Left colon (tissue), 2 donors: ENCODE results near the gene CCM2. TPM values are rescaled to one million over a fixed set of nuclear protein-coding genes. Genes with fewer than 3 reads are reported as not detected.

ENCODE experiments used
- ATAC-seq: fragments of 200-7000 bp; cut with Tn5 transposase; one replicate; pipeline ENCODE4 v1.9.1; 2020; ENCODE audit warnings: mild to moderate bottlenecking, moderate library complexity
- DNase-seq, 2 donors: peaks; one replicate each; pipeline ENCODE4 v3.0.0-alpha.2; 2020
- intact Hi-C, 2 donors: fragments of 100-400 bp; cut with DNase I in 1 of 2; cut with micrococcal nuclease in 1 of 2; formaldehyde crosslinking; loops; one replicate each; pipeline versions ENCODE4 v1.11.2 to v1.14.0; 2022; cut with DNase I, micrococcal nuclease
- total RNA-seq, 2 donors: library from RNA; stranded (reverse); fragmentation: NEBNext Ultra II Directional; extraction: Animal tissue kit (Norgen Biotek cat#: 25700); gene quantifications; one replicate each; pipeline ENCODE4 v1.2.1, GENCODE V29; 2021
- donor health status: DM: no; HTN: no; CAD: no.
- donor health status: DM: yes; HTN: yes; CAD: no.

The CCM2 gene
- total RNA-seq, 2 donors from 2014 or later: 33.7 to 39.1 TPM

- intact Hi-C loops: loop anchor here in 1 of 2 donors (10.0 kb wide), 1 partner anchor 157 kb away; no protein-coding TSS in a partner anchor
- DNase-seq (peak in 1 of 2 donors; percentile 31), ATAC-seq (no peak)
Observed at GRCh38 chr7:44977304-44977958, 22.6 kb upstream of the CCM2 start.

DNA sequence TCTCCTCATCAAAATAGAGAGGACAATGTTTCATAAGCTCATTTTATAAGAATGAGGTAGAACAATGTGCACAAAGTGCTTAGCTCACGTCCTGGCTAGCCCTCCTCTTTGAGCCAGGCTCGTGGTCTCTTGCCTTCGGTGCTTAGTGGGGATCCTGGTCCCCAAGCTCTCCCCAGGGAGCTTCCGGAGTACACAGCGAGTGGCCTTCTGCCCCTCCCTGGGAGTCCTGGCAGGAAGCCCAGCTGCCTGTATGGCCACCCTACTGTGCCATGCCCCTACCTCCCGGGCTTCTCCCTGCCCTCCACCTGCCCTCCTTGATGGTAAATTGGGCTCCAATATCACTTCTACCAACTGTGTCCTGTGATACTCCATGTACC lies 22.1 kb upstream of the CCM2 start:
- DNase-seq: peak in 1 of 2 donors; percentile 66
- peak; percentile 30 for ATAC-seq
- intact Hi-C loops: loop anchor here in 1 of 2 donors (10.0 kb wide), 1 partner anchor 157 kb away; no protein-coding TSS in a partner anchor

DNA sequence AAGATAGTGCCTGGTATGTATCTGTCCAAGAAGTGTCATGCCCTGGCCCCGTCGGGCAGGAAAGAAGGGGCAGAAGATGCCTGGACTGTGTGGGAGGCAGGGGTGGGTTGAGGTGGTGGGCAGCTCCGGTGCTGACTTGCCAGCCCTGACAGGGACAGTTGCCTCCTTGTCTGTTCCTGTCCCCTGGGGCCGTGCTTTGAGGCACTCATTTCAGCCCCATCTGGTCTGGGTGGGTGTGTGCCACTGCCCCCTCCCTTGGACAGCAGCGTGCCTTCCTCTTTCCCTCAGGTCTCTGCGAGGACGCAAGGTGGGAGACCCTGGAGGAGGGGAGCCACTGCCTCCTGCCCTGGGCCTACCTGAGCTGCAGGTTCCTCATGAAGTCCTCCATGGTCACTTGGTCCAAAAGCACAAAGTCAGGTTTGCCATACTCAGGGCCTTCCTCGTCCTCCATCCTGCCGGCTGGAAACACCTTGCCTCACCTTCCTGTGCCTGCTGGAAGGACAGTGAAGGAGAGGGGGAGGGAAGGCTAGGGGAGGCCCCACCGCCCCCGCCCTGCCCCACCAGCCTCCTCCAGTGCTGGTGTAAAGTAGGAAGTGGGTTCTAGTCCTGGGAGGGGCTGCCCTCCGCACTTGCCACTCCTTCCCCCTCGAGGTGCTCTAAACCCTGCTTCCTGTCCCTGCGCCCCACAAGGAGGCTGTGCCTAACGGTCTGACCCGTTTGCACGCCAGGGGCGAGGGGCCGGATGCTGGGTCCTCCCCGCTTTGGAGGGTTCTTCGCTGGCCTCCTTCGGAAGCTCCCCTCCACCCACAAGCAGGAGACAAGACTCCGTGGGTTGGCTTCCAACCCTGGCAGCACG lies 21.3 kb upstream of the CCM2 start, which contains the start of gene MYO1G:
Gene MYO1G (minus strand): TSS at position 505 of the 856 bp plus-strand sequence. CDS start 54 bp downstream, at position 451.
- intact Hi-C loops: loop anchor here in 1 of 2 donors (10.0 kb wide), 1 partner anchor 156 kb away; no protein-coding TSS in a partner anchor
- DNase-seq: peak; percentile 68 to 72
- ATAC-seq: peak; percentile 54

GRCh38 chr7:44979481-44980392 lies 20.3 kb upstream of the CCM2 start:
- ATAC-seq: no peak
- intact Hi-C loops: loop anchor here in 1 of 2 donors (10.0 kb wide), 2 partner anchors 135 to 155 kb away; partner anchors contain the start of gene TBRG4
- DNase-seq: no peak

DNA sequence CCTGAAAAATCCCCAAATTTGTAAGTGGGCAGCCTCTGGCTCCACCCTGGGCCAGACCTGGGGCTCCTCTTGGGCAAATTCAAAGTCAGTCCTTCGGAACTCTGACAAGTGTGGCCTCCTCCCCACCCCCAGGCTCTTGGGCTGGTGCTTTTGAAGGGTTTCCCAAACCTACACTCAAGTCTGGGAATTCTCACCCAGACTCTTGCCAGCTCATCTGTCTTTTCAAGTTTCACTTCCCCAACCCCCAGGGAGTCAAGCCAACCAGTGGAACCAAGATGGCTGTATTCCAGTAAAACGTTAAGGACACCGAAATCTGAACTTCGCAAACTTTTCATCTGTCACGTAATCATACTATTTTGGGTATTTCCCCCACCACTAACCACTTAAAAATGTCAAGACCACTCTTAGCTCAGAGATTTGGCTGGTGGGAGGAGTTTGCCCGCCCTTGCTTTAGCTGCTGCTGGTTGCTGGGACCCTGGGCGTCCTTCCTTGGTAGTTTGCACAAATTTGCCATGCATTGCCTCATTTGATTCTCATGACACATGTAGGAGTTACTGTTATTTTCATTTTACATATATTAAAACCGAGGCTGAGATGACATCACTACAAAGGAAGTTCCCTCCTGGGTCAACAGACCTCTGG lies 19.5 kb upstream of the CCM2 start:
- DNase-seq: peak in 1 of 2 donors; percentile 50
- intact Hi-C loops: loop anchor here in 1 of 2 donors (10.0 kb wide), 1 partner anchor 134 kb away; the partner anchor contains the start of gene TBRG4
- no peak for ATAC-seq

DNA sequence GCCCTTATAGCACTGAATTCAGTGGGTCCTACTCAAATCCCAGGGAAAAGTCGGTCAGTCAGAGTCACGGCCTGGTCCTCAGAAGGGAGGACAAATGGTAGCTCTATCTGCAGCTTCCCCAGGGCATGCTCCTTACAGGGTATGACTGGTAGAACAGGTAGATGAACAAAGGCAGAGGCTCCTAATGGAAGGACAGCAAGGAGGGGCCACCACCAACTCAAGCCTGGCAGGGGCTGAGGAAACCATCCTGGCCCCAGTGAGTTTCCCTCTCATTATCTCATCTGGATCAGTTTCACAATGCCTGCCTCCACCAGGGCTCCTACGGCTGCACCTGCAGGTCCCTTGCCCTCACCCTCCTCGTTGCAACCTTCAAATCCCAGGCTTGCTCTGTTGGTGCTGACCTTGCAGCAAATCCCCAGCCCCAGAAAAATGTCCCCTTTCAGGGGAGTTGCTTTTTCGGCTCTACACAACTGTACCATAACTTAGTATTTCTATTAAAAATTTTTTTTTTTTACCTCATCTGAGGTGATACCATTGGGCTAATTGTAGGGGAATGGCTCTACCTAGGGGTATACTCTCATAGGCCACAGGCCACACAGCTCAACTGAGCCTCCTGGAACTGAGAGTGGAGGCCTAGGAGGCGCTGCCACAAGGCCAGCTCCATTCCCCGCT lies 18.8 kb upstream of the CCM2 start:
- intact Hi-C loops: loop anchor here in 1 of 2 donors (10.0 kb wide), 1 partner anchor 134 kb away; the partner anchor contains the start of gene TBRG4
- no peak for ATAC-seq

GRCh38 chr7:44982535-44982923 lies 17.5 kb upstream of the CCM2 start:
- DNase-seq: no peak
- no peak for ATAC-seq
- intact Hi-C loops: loop anchor here in 1 of 2 donors (10.0 kb wide), 1 partner anchor 132 kb away; the partner anchor contains the start of gene TBRG4

More for the DNA sequence above, 18.8 kb upstream of the CCM2 start:
- no peak for DNase-seq

GRCh38 chr7:44982970-44983369 lies 17.0 kb upstream of the CCM2 start:
- ATAC-seq: no peak
- intact Hi-C loops: loop anchor here in 1 of 2 donors (10.0 kb wide), 1 partner anchor 132 kb away; the partner anchor contains the start of gene TBRG4
- no peak for DNase-seq

DNA sequence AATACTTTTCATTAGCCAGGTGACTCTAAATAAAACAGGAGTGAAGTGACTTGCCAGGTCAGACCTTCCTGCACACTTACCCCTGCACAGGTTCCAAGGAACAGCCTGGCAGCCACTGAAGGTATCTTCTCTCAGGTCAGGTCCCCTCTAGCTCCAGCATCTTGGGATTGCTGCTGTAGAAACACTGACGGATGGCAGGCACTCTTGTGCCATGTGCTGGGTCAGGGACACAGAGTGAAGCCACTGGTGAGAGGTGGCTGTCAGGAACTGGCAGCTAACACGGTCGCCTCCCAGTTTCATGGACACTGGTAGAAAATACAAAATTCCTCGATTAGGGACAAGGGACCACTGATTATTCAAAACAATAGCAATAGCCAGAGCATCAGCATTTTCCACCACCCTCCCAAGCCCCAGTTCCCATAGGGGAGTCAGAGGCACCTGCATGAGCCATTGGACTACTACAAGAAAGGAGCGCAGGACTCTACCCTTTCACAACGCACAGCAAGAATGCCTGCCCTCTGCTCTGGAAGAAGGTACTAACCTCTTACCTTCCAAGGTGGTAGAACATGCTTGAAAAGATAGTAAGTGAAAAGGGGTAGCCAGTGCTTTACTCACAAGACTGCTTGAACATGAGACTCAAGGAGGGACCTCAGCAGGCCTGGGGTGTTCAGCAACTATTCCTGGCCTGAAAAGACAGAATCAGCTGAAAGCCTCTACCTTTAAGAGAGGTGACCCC lies 16.1 kb upstream of the CCM2 start:
- intact Hi-C loops: loop anchor here in 1 of 2 donors (10.0 kb wide), 1 partner anchor 131 kb away; the partner anchor contains the start of gene TBRG4
- DNase-seq (no peak), ATAC-seq (no peak)

DNA sequence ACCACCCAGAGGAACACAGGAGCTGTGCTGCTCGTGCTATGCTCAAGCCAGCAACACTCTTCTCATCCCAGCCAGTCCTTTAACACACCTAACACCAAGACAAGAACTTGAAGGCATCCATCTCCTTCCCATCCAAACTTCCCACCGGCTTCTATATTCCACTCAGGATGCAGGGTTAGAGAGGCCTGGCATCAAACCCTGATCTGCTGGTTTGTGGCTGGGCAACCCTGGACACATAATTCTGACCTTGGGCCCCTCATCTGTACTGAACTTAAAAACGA lies 15.6 kb upstream of the CCM2 start:
- intact Hi-C loops: loop anchor here in 1 of 2 donors (10.0 kb wide), 1 partner anchor 130 kb away; the partner anchor contains the start of gene TBRG4
- DNase-seq (no peak), ATAC-seq (no peak)

GRCh38 chr7:44985033-44985695 lies 14.8 kb upstream of the CCM2 start:
- intact Hi-C loops: loop anchor here in 1 of 2 donors (10.0 kb wide), 1 partner anchor 130 kb away; the partner anchor contains the start of gene TBRG4
- no peak for DNase-seq
- no peak for ATAC-seq

DNA sequence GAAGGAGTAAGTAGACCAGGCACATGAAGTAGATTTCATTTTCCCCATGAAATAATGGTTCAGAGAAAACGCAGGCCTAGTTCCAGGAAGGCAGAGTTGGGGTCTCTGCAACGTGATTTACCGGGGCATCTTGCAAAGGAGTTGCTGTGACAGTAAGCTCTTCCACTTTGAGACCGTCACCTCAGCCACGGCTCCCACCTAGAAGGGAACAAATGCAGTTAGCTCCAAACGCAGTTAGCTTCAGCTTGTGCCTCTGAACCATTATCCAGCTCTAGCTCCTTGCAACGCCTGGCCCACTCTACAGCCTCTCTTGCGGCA lies 14.1 kb upstream of the CCM2 start:
- peak; percentile 44 for ATAC-seq
- no peak for DNase-seq
- intact Hi-C loops: loop anchor here in 1 of 2 donors (10.0 kb wide), 1 partner anchor 129 kb away; the partner anchor contains the start of gene TBRG4

DNA sequence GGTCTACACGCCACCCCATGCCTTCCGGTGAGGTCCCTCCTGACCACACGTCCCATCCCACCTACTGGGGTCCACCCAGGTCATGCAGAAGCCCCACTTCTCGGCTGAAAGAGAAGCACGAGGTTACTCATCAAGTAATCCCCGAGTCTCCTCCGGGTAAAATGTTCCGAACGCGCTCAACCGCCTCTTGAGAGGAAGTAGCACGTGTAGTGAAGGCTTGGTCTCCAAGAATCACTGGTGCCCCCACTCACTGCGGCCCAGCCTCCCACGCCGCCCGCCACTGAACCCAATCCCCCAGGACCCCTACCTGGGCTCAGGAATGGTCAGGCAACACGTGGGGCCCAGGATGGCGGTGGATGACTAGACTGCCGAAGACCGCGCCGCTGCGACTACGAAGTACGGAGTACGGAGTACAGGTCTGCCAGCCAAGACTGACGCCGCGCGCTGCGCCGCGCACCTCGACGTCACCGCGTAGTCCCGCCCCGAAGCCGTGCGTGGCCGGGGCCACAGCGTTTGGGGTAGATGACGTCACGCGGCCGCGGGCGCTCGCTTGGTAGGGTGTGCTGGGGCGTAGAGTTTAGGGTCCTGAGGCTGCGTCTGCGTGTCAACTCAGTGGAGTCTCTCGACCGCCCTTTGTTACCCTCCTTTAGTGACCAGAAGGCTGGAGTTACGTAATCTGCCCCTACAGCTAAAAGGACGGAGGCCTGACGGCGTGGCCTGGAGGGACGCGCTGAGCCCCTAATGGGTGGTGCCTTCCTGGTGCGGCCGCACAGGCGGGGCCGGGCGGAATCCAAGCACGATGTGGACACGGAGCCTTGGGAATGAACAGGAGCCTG lies 13.6 kb upstream of the CCM2 start:
- ATAC-seq: peak; percentile 98
- intact Hi-C loops: loop anchor here in 1 of 2 donors (10.0 kb wide), 1 partner anchor 128 kb away; the partner anchor contains the start of gene TBRG4
- DNase-seq: peak; percentile 93 to 98

DNA sequence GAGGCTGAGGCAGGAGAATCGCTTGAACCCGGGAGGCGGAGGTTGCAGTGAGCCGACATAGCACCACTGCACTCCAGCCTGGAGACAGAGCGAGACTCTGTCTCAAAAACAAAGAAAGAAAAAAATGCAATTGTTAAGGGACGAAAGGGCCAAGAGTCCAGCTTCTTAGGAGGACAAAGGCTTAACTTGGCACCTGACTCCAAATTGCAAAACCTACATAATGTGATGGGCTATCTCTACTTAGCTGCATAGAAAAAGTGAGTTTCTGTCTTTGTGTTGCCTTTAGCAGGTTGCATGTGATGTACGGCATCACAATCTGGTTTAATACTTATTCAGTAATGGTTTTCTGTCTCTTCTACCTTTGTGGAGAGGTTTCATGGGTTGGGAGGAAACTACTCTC lies 12.5 kb upstream of the CCM2 start:
- DNase-seq (no peak), ATAC-seq (no peak)
- intact Hi-C loops: loop anchor here in 1 of 2 donors (10.0 kb wide), 1 partner anchor 127 kb away; the partner anchor contains the start of gene TBRG4

DNA sequence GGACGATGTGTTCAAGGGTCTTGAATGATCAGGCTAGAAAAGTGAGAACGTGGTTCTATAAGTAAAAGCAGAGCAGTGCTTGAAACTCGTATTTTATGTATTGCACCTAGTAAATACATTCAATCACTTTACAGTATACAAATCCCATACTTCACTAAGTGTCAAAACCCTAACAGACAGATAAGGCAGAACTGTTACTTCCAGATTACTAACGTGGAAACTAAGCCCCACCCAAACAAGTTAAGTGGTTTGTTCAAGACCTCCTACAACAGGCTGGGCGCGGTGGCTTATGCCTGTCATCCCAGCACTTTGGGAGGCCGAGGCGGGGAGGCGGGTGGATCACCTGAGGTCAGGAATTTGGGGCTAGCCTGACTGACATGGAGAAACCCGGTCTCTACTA lies 12.0 kb upstream of the CCM2 start:
- intact Hi-C loops: loop anchor here in 1 of 2 donors (10.0 kb wide), 1 partner anchor 127 kb away; the partner anchor contains the start of gene TBRG4
- DNase-seq: no peak
- ATAC-seq: no peak
